HG03442 (cell line): ENCODE results near the gene LMOD3.

Experiments
- ATAC-seq: cut with Tn5 transposase; IDR thresholded peaks from one replicate; pipeline ENCODE4 v1.9.1; 2021; ENCODE audit warnings: mild to moderate bottlenecking, moderate library complexity; ENCODE audit not compliant: unreplicated experiment

LMOD3 gene

DNA sequence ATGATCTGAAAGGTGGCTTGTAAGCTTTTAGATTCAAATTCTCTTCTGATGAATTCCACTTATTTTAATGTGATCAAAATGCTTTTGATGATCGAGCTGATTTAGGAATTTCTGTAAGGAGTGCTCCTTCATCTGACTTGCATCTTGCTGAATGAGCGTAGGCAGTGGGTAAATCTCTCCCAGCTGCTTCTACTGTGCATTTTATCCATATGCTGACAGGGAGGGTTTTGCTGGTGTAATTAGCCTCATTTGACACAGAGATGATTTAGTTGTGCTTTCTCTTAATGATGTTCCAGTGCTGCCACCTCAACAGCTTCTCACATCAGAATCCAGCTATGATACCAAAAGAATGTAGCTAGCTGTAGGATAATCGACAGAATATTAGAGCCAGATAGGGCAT, 3.8 kb upstream of the LMOD3 start:
- ATAC-seq: no peak

DNA sequence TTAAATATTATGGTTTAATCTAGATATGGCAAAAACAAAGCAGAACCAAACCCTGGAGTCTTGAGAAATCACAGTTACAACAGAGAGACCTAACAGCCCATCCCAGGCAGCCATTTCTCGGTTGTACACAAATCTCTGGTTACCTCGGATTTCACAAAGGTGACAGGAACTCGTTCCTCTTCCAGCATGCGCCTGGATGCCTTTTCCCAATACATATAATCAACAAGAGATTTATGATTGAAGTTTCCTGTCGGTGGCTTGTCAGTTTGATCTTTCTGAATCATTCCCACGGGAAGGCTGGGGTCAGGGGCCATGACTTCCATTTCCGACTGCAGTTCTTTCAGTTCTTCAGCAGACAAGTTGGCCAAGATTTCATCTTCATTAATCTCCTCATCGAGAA, 445 bp downstream of the LMOD3 start:
- no peak for ATAC-seq

DNA sequence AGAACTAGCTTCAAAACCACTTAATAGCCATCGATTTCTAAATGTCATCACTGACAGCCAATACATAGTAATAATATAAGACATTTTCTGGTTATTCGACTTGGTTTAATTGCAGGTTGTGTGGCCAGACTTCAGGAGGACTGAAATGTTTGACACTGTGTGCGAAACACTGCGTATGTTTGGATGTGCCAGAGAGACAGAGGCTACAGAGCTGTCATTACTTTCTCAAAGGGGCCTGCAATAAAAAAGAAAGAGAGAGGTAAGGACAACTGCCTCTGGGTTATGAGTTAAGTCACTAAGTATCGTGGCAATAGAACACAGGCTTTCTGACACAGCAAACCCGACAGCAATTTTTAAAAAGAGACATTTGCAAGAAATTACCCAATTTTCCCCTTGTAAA, 882 bp downstream of the LMOD3 start:
- ATAC-seq: no peak

DNA sequence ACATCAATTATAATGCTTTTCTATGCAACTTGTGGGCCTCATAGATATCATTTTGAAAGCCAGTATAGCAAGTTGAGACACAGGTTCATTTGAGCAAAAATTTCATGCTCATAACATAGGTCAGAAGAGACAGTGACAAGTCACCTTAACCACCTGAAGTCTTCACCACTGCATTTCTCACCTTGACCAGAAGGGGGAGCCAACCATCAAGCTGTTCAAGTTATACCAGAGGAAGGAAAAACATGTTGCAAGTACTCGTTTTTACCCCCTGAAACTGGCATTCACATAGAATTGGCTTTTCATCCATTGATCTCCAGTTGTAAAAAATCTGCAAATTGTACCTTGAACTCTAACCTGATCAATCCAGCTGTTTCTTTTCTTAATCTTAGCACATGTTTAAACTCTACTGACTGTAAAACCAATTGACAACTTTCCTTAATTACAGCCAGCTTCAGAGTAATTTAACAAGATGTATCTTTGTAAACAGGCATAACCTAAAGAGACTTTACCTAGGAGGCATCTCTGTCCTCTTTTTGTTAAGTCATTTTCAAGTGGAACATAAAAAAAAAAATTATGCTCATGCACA, 1.4 kb downstream of the LMOD3 start:
- ATAC-seq: peak; percentile 92

DNA sequence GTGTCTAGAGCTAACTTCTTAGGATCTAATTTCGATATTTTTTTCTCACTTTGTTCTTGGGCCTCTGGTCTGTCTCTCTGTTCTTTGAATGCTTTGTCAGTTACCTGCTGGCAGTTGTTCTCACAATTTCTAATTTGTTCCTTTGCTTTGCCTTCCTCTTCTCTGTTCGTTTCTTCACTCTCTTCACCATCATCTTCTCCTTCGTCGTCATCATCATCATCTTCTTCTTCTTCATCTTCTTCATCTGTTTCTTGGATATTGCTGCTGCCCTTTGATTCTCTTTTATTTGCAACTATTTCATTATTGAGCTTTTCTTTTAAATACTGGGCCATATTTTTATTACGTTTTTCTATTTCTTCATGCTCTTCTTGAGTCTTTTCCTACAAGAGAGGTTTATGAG, 2.7 kb downstream of the LMOD3 start:
- no peak for ATAC-seq

DNA sequence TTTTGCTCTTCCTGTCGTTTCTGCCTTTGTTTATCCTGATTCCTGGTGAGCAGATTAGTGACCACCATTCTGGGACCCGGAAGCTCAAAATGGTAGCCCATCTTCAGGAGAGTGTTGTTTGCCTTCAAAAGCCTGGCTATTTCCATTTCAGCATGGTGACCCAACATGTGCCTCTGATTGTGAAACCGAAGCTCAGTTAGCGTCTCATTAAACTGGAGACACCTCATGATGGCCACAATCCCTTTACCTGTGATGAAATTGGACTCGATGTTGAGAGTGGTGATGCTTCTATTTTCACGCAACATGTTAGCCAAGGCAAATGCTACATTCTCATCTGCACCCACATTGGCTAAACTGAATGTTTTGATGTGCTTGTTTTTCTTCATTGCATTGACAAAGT, 3.3 kb downstream of the LMOD3 start:
- ATAC-seq: no peak

DNA sequence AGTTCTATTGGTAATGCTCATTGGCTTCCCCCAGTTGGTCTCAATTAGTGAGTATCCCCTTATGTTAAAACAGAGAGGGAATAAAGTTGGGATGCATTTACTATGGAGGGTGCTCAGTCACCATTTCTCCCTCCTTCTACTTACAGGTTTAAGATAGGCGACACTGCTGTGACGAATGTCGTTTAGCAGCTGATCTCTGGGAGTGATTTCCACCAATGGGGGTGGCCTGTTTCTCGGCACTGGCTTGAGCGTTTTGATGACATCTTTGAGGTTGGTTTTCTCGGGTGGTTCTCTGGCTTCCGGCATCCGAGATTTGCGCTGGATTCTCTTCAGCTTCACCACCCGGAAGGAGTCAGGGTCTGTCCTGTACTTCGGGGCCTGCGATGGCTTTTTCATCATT, 3.8 kb downstream of the LMOD3 start:
- no peak for ATAC-seq

DNA sequence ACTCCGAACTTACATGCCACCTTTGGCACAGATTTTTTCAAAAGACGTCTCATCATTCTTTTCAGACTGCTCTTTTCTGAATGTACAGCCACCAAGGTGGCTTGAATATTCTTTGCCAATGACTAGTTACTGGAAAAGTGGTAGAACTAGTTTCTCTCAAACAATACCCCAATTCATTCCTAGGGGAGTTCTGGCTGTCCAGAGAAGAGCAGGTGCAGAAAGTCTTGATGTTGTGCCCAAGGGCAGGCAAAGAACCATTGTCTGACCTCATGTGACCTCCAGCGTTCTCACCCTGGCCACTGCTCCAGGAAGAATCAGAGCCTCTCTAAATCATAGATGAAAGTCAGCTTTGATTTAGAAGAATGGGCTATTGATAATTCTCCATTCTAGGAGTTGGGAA, 5.5 kb downstream of the LMOD3 start:
- ATAC-seq: no peak

DNA sequence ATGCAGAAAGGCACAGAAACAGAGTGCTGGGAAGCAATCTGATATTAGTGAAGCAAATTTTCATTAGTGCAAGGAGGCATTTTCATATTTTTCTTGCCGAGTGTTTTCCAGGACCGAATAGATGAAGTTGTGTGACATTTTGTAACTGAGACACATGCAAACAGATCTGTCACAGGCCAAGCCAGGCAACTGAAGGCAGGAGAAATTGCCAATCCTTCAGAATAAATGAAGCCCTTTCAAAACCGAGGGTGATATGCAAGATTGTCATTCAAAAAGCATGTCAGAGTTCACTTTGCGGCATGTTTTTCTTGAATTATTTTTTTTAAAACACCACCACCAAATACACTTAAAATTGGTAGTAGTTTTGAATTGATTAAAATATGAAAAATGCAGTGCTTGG, 6.2 kb downstream of the LMOD3 start:
- no peak for ATAC-seq

DNA sequence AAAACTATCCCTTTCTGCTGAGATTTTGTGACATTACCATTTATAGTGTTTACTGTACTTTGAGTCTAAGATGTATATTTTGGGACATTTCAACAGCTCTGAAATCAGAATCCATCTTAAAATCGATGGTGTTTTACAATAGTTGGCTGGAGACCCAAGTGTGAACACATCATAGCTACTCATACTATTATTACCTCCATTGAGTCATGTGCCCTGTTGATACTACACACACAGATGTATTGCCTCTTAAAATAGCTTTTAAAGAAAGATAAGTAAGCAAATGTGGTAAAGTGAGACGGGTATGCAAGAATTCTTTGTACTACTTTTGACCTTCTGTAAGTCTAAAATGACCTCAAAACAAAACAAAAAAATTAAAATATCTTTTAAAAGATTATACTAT, 6.7 kb downstream of the LMOD3 start:
- ATAC-seq: no peak

DNA sequence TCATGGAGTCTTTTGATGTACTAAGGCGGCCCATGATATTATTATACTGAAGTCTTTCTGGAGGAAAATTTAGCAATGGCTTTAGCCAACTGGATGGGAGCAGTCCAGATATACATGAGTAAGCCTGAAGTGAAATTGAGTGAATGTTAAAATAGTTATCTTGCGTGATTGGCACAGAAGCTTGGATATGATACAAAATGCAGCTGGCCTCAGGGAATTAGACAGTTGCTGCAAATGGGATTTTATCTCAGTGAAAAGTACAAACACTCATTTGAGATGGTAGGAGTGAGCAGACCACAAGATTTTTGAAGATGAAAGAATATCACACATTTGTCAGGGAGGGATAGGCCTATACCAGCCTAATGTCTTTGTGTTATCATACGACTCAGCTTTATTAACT, 8.9 kb downstream of the LMOD3 start:
- ATAC-seq: no peak

DNA sequence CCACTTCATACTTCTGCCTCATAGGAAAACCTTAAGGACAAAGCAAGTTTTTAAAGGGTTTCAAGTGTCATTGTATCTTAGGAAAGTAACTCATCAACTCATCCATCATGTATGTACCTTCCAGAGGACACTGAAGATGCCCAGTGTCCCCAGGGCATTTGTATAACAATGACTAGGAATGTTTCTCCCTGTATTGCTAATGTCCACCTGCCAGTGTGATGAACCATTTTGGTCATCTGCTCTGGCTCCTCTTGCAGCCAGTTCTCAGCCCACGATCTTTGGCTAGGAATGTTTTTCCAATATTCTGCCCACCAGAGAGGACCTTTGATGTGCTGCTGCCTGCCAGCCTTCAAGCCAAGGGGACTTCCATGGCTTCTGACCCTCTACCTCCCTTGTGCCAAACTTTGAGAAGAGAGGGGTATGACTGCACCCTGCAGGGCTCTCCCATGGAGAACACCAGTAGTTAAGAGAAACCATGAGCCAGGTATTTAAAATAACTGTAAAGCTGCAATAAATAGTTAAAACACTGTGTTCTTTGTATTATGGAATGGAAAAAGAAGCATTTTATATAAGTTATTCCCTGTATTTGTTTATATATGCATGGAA, 11.4 kb downstream of the LMOD3 start:
- ATAC-seq: no peak

DNA sequence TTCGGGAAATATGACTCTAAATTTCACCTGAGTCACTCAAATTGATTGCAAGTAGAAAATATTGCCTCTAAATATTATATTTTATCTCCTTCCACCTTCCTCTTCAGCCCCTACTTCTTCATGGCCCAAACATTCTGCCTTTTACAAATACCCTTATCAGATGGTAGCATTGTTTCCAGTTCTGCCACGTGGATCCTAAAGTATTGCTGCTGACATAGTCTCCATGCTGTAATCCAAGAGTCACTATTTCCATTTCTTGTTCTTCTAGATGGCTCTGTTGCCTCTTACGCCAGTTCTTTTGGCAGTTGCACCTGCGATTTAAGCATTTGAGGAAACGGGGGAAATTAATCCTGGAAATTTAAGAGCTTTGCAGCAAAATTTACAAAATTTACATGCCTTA, 13.6 kb downstream of the LMOD3 start:
- no peak for ATAC-seq

DNA sequence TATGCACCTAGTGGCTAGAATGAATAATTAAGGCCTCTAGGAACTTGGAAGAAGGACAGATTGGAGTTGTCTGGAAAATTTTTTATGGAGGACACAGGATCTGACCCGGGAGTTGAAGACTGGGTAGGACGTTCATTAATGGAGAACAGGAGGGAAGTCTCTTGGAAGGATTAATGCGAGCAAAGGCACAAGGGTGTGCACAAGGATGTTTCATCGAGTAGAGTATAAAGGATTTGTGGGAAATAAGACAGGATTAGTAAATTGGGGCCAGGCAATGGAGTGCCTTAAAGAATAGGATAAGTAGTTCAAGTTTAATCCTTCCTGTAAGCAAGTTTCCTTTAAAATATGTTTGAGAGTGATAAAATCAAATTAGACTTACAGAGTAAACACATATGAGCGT, 14.6 kb downstream of the LMOD3 start:
- ATAC-seq: no peak

DNA sequence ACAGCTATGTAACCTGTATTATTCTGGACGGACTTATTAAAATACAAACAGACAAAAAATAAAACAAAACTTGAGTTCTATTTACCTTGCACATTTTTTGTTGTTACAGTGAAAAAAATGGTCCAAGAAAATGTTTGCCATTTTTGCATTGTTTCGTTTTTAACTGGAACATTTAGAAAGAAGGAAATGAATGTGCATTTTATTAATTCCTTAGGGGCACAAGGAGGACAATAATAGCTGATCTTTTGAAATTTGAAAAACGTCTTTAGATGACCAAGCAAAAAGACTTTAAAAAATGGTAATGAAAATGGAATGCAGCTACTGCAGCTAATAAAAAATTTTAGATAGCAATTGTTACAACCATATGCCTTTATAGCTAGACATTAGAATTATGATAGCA, 17.1 kb downstream of the LMOD3 start:
- no peak for ATAC-seq

DNA sequence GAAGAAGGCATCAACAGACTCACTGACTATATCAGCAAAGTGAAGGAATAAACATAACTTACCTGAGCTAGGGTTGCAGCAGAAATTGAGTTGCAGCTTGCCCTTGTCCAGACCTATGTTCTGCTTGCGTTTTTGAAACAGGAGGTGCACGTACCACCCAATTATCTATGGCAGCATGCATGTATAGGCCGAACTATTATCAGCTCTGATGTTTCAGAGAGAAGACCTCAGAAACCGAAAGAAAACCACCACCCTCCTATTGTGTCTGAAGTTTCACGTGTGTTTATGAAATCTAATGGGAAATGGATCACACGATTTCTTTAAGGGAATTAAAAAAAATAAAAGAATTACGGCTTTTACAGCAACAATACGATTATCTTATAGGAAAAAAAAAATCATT, 17.8 kb downstream of the LMOD3 start:
- ATAC-seq: no peak

DNA sequence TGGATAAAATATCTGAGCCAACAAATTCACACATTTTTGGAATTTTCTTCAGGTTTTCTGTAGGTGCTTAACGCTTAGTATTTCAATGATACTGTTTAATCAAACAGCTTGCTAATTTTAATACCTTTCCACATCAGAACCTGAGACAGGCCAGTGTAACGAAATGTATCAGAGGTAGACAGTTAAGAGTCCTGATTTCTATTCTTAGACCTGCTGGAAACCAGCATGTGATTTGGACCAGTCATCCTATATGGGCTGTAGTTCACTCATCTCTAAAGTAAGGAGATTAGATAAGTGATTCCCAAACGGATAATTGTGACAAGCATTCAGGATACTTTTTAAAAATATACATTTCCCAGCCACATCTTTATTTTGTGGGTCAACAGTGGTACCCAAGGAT, 19.3 kb downstream of the LMOD3 start:
- no peak for ATAC-seq

DNA sequence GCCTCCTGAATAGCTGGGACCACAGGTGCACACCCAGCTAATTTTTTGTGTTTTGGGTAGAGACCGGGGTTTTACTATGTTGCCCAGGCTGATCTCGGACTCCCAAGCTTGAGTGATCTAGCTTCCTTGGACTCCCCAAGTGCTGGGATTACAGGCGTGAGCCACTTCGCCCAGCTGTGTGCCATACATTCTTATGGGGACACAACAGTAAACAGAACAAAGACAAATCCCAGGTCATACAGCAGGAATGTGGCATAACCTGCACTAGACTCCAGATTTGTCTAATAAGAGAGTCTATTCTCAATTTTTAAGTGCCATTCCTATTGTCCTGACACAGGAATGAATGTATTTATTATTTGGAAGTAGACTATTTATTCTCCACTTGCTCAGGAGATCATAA, 20.0 kb downstream of the LMOD3 start:
- ATAC-seq: no peak

DNA sequence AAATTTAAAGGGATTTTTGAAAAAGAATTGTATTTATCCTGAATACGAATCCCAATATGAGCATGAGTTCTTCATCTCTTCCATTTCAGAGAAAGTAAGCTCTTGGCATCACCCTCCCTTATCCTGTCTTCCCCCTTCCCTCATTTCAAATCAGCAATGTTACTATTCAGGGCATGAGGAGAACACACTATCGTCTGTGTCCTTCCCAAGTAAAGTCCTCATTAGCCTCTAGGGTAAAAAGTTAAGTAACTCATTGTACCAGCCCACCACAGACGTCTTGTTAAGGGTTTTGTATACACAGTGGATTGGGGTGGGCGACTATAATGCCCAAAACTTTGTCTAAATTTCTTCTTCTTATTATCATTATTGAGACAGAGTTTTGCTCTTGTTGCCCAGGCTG, 22.8 kb downstream of the LMOD3 start:
- ATAC-seq: no peak

DNA sequence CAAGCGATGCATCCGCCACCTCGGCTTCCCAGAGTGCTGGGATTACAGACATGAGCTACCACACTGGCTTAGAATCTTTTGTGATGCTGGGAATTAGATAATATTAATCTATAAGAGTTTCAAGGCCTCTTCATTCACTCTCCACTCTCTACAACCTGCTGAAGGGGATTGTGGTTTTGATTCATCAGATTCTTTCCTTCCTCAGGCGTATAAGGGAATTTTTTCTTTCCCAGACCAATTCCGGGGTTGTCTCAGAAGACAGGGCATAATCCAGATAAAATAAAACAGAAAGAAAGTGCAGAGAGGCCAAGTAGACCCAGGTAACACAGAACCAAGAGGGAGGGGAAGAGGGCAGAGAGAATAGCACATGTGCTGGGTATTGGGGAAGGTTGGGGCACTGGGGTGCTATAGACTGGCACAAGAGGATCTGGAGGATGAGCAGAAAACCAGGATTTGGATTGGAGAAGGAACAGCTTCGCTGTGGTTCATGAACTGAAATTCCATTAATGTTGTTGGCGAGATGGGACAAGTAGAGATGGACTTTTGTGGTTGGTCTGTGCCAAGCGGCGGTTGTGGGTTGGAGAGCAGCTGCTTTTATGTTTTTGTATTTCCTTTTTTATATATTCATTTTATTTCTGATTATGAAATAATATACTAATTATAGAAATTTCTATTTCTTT, 24.8 kb downstream of the LMOD3 start:
- ATAC-seq: no peak

DNA sequence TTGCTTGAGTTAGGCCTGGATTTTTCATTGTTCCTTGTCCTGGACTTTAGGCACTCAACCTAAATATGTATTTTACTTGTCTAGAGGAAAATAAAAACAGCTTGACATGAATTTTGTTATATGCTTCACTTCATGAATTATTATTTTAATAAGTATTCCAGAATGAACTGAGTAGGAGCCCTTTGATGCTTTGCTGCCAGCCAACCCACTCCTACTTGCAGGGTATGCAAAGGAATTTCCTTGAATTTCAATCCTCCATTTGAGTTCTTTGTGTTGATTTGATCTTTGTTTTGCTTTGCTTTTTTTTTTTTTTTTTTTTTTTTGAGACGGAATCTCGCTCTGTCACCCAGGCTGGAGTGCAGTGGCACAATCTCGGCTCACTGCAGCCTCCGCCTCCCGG, 26.1 kb downstream of the LMOD3 start:
- no peak for ATAC-seq

DNA sequence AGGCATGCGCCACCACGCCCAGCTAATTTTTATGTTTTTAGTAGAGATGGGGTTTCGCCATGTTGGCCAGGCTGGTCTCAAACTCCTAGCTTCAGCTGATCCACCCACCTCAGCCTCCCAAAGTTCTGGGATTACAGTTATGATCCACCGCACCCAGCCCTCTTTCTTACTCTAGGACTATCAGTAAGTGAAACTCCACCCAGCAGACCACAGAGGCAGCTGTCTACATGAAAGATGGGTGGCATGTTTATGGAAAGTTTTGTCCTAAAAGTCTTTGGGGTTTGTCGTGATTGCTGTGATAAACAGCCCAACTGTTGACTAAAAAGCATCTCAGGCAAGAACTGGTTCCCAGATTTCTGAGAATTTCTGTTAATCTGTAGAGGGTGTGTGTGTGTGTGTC, 26.8 kb downstream of the LMOD3 start:
- ATAC-seq: no peak
